B cell (primary cell): Measurements from ENCODE around the gene CD36. TPM values are rescaled to one million over a fixed set of nuclear protein-coding genes. Genes with fewer than 3 reads are reported as not detected.
"Not testable (repeated sequence)": the region's sequence is repeated elsewhere in the genome, so short reads cannot be mapped to it uniquely, and the experiment has no call there.

Experiments
- ATAC-seq: fragments of 200-7000 bp; cut with Tn5 transposase; one replicate; pipeline ENCODE4 v1.10.0; 2021; ENCODE audit warnings: low read depth, mild to moderate bottlenecking, moderate number of reproducible peaks, moderate library complexity
- CTCF ChIA-PET: fragments of 350-600 bp; sonication (Branson Sonifier 250); formaldehyde crosslinking; loops from one replicate; lab custom pipeline; 2021; ENCODE audit warnings: antibody characterized with exemption, inconsistent platforms; lab: Charles Lee
- POLR2A ChIA-PET: fragments of 350-600 bp; sonication (Branson Sonifier 250); formaldehyde crosslinking; loops from one replicate; lab custom pipeline; 2021; ENCODE audit warnings: antibody characterized with exemption; lab: Charles Lee
- DNase-seq: peaks from one replicate; pipeline ENCODE4 v3.0.0; 2013
- H2AFZ ChIP-seq: 2 replicates; pipeline ENCODE4 v1.6.1; 2012; ENCODE audit warnings: mild to moderate bottlenecking, low read depth, low read length; ENCODE audit not compliant: insufficient read depth, poor library complexity, severe bottlenecking
- H3K27ac ChIP-seq, 2 donors: 1 replicate in 1 of 2; 2 replicates in 1 of 2; pipeline ENCODE4 v1.5.1; 2012 to 2013; ENCODE audit warnings: low read length in 2 of 2, mild to moderate bottlenecking in 2 of 2, moderate library complexity in 1 of 2
- H3K27me3 ChIP-seq, 4 experiments: fragments of 200-600 bp in 1 of 4; sonication (generic) in 1 of 4; replicated peaks in 1 of 4; 1 replicate in 2 of 4; 2 replicates in 2 of 4; pipeline versions ENCODE4 v1.6.1 to v1.7.0; 2013 to 2016; ENCODE audit warnings: low read length in 3 of 4, mild to moderate bottlenecking in 2 of 4, mixed read lengths in 1 of 4, moderate library complexity in 1 of 4; ENCODE audit not compliant: insufficient read depth in 4 of 4, control insufficient read depth in 3 of 4; ENCODE audit errors: control extremely low read depth in 1 of 4
- H3K36me3 ChIP-seq, 2 experiments: replicated peaks in 1 of 2; 1 replicate in 1 of 2; 2 replicates in 1 of 2; pipeline versions ENCODE4 v1.6.1 to v1.7.1; 2013; ENCODE audit warnings: low read length in 1 of 2; ENCODE audit not compliant: insufficient read depth in 2 of 2, control insufficient read depth in 1 of 2; ENCODE audit errors: control extremely low read depth in 1 of 2, extremely low read depth in 1 of 2
- H3K4me1 ChIP-seq, 2 donors: fragments of 200-600 bp in 1 of 2; sonication (generic) in 1 of 2; 1 replicate in 1 of 2; 2 replicates in 1 of 2; pipeline versions ENCODE4 v1.5.1 to v1.6.1; 2013 to 2017; ENCODE audit warnings: low read length in 2 of 2; ENCODE audit not compliant: control insufficient read depth in 2 of 2, insufficient read depth in 2 of 2
- H3K4me2 ChIP-seq: replicated peaks from 2 replicates; pipeline ENCODE3; 2012; ENCODE audit warnings: mild to moderate bottlenecking, low read depth, low read length; ENCODE audit not compliant: poor library complexity, severe bottlenecking
- H3K4me3 ChIP-seq, 5 experiments: fragments of 200-600 bp in 1 of 5; sonication (generic) in 1 of 5; 1 replicate in 3 of 5; 2 replicates in 2 of 5; pipeline versions ENCODE4 v1.5.1 to v1.7.0; 2011 to 2016; ENCODE audit warnings: low read length in 4 of 5, mild to moderate bottlenecking in 4 of 5, low read depth in 2 of 5, control low read depth in 1 of 5, moderate library complexity in 1 of 5; ENCODE audit not compliant: insufficient read depth in 1 of 5; ENCODE audit errors: control extremely low read depth in 1 of 5, extremely low read depth in 1 of 5
- H3K79me2 ChIP-seq: fragments of 200-600 bp; sonication (generic); one replicate; pipeline ENCODE4 v1.6.0; 2016; ENCODE audit warnings: low read length; ENCODE audit not compliant: control insufficient read depth, insufficient read depth
- H3K9ac ChIP-seq: fragments of 200-600 bp; sonication (generic); 2 replicates; pipeline ENCODE4 v1.6.1; 2017; ENCODE audit warnings: mild to moderate bottlenecking, low read length, moderate library complexity
- H3K9me3 ChIP-seq, 3 donors: one replicate each; pipeline versions ENCODE4 v1.6.1 to v1.7.1; 2013; ENCODE audit warnings: low read length in 2 of 3; ENCODE audit not compliant: control insufficient read depth in 2 of 3, insufficient read depth in 1 of 3; ENCODE audit errors: control extremely low read depth in 1 of 3
- H4K20me1 ChIP-seq: 2 replicates; pipeline ENCODE4 v1.6.0; 2012; ENCODE audit warnings: mild to moderate bottlenecking, low read length; ENCODE audit not compliant: insufficient read depth, control insufficient read depth, poor library complexity, severe bottlenecking
- H3K27ac Mint-ChIP-seq: one replicate; pipeline ENCODE4 v1.8.0; 2021; ENCODE audit warnings: mixed read lengths
- H3K27me3 Mint-ChIP-seq: one replicate; pipeline ENCODE4 v1.8.0; 2021; ENCODE audit warnings: mixed read lengths
- H3K4me1 Mint-ChIP-seq: one replicate; pipeline ENCODE4 v1.8.0; 2021; ENCODE audit warnings: mixed read lengths
- H3K4me3 Mint-ChIP-seq: one replicate; pipeline ENCODE4 v1.8.0; 2021; ENCODE audit warnings: mixed read lengths
- H3K9me3 Mint-ChIP-seq: one replicate; pipeline ENCODE4 v1.8.0; 2022; ENCODE audit warnings: mixed read lengths; ENCODE audit not compliant: insufficient read depth
- CTCF ChIP-seq: fragments of 200-600 bp; IDR thresholded peaks from one replicate; pipeline ENCODE4 v1.8.0; 2022; ENCODE audit warnings: antibody characterized with exemption, mild to moderate bottlenecking
- EZH2 ChIP-seq: IDR thresholded peaks from 2 replicates; pipeline ENCODE4 v1.6.1; 2012; ENCODE audit warnings: borderline replicate concordance, low read depth, mild to moderate bottlenecking, moderate library complexity, low read length; ENCODE audit not compliant: insufficient read depth, poor library complexity, severe bottlenecking
- WGBS: methylation state at CpG from one replicate; pipeline ENCODE4 v1.1.5; 2013; ENCODE audit warnings: missing lambda C conversion rate; ENCODE audit not compliant: insufficient coverage; 5-methylcytosine and 5-hydroxymethylcytosine counted together
- intact Hi-C: fragments of 100-400 bp; cut with micrococcal nuclease; formaldehyde crosslinking; loops from one replicate; pipeline ENCODE4 v1.10.0; 2022
- polyA plus RNA-seq: library from polyadenylated mRNA; depleted of rRNA; stranded (reverse); fragments of >200 nt; gene quantifications from 2 replicates; pipeline ENCODE4 v1.2.3, GENCODE V29; 2012
- total RNA-seq, 2 donors: library from RNA; stranded (reverse); fragments of 120-200 nt in 1 of 2; gene quantifications; 1 replicate in 1 of 2; 2 replicates in 1 of 2; pipeline versions ENCODE4 v1.2.3 to v1.2.4, GENCODE V29; 2013 to 2022

CD36 gene
- total and polyA plus RNA-seq, 2 donors (not counting 1 experiment from before 2014, with no cell fraction given), result 0.37 to 2.3 TPM

- no peak overlapping the region for H3K9ac ChIP-seq
- no peaks in the 10 kb centered on the region for H3K79me2 ChIP-seq
- Mint-ChIP-seq H3K4me1 (no peaks in the 10 kb centered on the region), H3K9me3 (no peaks in the 10 kb centered on the region), H3K27ac (no peak overlapping the region), H3K27me3 (no peaks in the 10 kb centered on the region), H3K4me3 (no peak overlapping the region)
- H3K4me2 ChIP-seq, result no peak overlapping the region
- no peak overlapping the region for H2AFZ ChIP-seq
- H3K4me3 ChIP-seq, result no peak overlapping the region
- H3K36me3 ChIP-seq, result no peaks in the 10 kb centered on the region
- ChIA-PET POLR2A (no interaction called here), CTCF (interaction anchor here (0.7 to 1.6 kb wide), 2 partner anchors 14 to 16 kb away, joined by 3 to 5 read pairs; no protein-coding TSS in a partner anchor)
- ATAC-seq (no peak), DNase-seq (no peak)
- H3K27me3 ChIP-seq, result no peaks in the 10 kb centered on the region
- intact Hi-C loops, result no loop called here
- TF ChIP-seq EZH2 (no peak), CTCF (no peak)
- H3K27ac ChIP-seq, result no peak overlapping the region
- H3K4me1 ChIP-seq, result no peaks in the 10 kb centered on the region
- WGBS, result no CpG with 5 or more reads among the region's 2 CpGs
- H4K20me1 ChIP-seq, result no peaks in the 10 kb centered on the region
- no peaks in the 10 kb centered on the region for H3K9me3 ChIP-seq
Measured at GRCh38 chr7:80665526-80665925, 27.1 kb downstream of the CD36 start.

- H3K4me1 ChIP-seq, result no peaks in the 10 kb centered on the region
- DNase-seq (no peak), ATAC-seq (no peak)
- no peaks in the 10 kb centered on the region for H3K79me2 ChIP-seq
- H3K36me3 ChIP-seq, result no peaks in the 10 kb centered on the region
- no CpG with 5 or more reads among the region's 2 CpGs for WGBS
- no peak overlapping the region for H3K27ac ChIP-seq
- H3K9me3 ChIP-seq, result no peaks in the 10 kb centered on the region
- Mint-ChIP-seq H3K4me3 (no peak overlapping the region), H3K9me3 (no peaks in the 10 kb centered on the region), H3K4me1 (no peaks in the 10 kb centered on the region), H3K27ac (no peak overlapping the region), H3K27me3 (no peaks in the 10 kb centered on the region)
- H3K4me2 ChIP-seq, result no peak overlapping the region
- no peak overlapping the region for H3K9ac ChIP-seq
- no peak overlapping the region for H2AFZ ChIP-seq
- H3K4me3 ChIP-seq, result no peak overlapping the region
- TF ChIP-seq CTCF (no peak), EZH2 (no peak)
- intact Hi-C loops, result no loop called here
- H4K20me1 ChIP-seq, result no peaks in the 10 kb centered on the region
- no peaks in the 10 kb centered on the region for H3K27me3 ChIP-seq
- ChIA-PET CTCF (interaction anchor here (0.7 kb wide), 1 partner anchor 15 kb away, joined by 3 read pairs; no protein-coding TSS in a partner anchor), POLR2A (no interaction called here)
Measured at GRCh38 chr7:80666376-80666775, 27.9 kb downstream of the CD36 start.

- H3K4me2 ChIP-seq, H3K4me1 ChIP-seq, CTCF ChIA-PET, H3K27ac ChIP-seq, ATAC-seq, H3K79me2 ChIP-seq, H3K9ac ChIP-seq, H2AFZ ChIP-seq, DNase-seq, H3K4me3 ChIP-seq, H3K27ac Mint-ChIP-seq, H3K27me3 ChIP-seq, H3K27me3 Mint-ChIP-seq, H3K4me1 Mint-ChIP-seq, intact Hi-C loops, H3K9me3 ChIP-seq, H3K4me3 Mint-ChIP-seq, H4K20me1 ChIP-seq, POLR2A ChIA-PET, H3K36me3 ChIP-seq, H3K9me3 Mint-ChIP-seq: not testable (repeated sequence)
- 96% methylated on average over 2 of the region's 6 CpGs for WGBS
Measured at GRCh38 chr7:80669367-80669766, 30.9 kb downstream of the CD36 start.
